Endothelial cell of umbilical vein (primary cell): Measurements from ENCODE around the gene ZNF23. TPM values are rescaled to one million over a fixed set of nuclear protein-coding genes. Genes with fewer than 3 reads are reported as not detected.

Source experiments
- BruUV-seq: library from RNA; stranded (reverse); fragments of 400-500 nt; replicated peaks from 2 replicates; lab custom pipeline; 2021; lab: Mats Ljungman, UMichigan
- CTCF ChIA-PET: fragments of 300-600, 350-600 bp; sonication (Branson Sonifier 250); formaldehyde crosslinking; loops from one replicate; lab custom pipeline; 2021; ENCODE audit warnings: antibody characterized with exemption, inconsistent platforms; lab: Charles Lee
- POLR2A ChIA-PET: fragments of 300-600, 350-600 bp; sonication (Branson Sonifier 250); formaldehyde crosslinking; loops from one replicate; lab custom pipeline; 2021; ENCODE audit warnings: antibody characterized with exemption, inconsistent platforms; lab: Charles Lee
- DNase-seq: peaks from one replicate; pipeline ENCODE4 v3.0.0-alpha.2; 2011; ENCODE audit warnings: low read depth, low spot score
- FAIRE-seq: peaks from 2 replicates; lab custom pipeline; 2011; peaks lifted over from hg19 to GRCh38; lab: Jason Lieb, UNC
- H2AFZ ChIP-seq: 2 replicates; pipeline ENCODE4 v1.6.0; 2012; ENCODE audit warnings: low read depth, low read length, control low read depth, inconsistent platforms
- H3K27ac ChIP-seq: 2 replicates; pipeline ENCODE4 v1.5.1; 2011; ENCODE audit warnings: low read depth, mild to moderate bottlenecking, control low read depth, low read length, moderate library complexity; ENCODE audit not compliant: insufficient read depth
- H3K27me3 ChIP-seq, 2 experiments: 2 replicates each; pipeline versions ENCODE4 v1.6.0 to v1.6.1; 2011; ENCODE audit warnings: low read length in 2 of 2, mixed read lengths in 1 of 2; ENCODE audit not compliant: control insufficient read depth in 2 of 2, insufficient read depth in 2 of 2
- H3K36me3 ChIP-seq, 2 experiments: 2 replicates in 1 of 2; 3 replicates in 1 of 2; pipeline ENCODE4 v1.5.1; 2011; ENCODE audit warnings: low read length in 2 of 2, mild to moderate bottlenecking in 1 of 2, moderate library complexity in 1 of 2; ENCODE audit not compliant: control insufficient read depth in 2 of 2, insufficient read depth in 2 of 2; ENCODE audit errors: extremely low read depth in 1 of 2
- H3K4me1 ChIP-seq: 3 replicates; pipeline ENCODE4 v1.5.1; 2011; ENCODE audit warnings: mild to moderate bottlenecking, low read length; ENCODE audit not compliant: control insufficient read depth, insufficient read depth; ENCODE audit errors: extremely low read depth
- H3K4me2 ChIP-seq: 2 replicates; pipeline ENCODE4 v1.6.1; 2011; ENCODE audit warnings: low read length, control low read depth, mixed read lengths; ENCODE audit not compliant: insufficient read depth
- H3K4me3 ChIP-seq, 3 experiments: fragments of 200-600 bp in 1 of 3; sonication (generic), shearing (Covaris generic) in 1 of 3; replicated peaks in 1 of 3; 2 replicates each; pipeline ENCODE4 v1.5.1; 2011 to 2016; ENCODE audit warnings: control low read depth in 3 of 3, low read length in 3 of 3, mild to moderate bottlenecking in 2 of 3, inconsistent platforms in 1 of 3, low read depth in 1 of 3, moderate library complexity in 1 of 3; ENCODE audit not compliant: insufficient read depth in 1 of 3
- H3K79me2 ChIP-seq: 2 replicates; pipeline ENCODE4 v1.6.0; 2012; ENCODE audit warnings: low read length, inconsistent platforms; ENCODE audit not compliant: control insufficient read depth, insufficient read depth
- H3K9ac ChIP-seq: replicated peaks from 2 replicates; pipeline ENCODE3; 2011; ENCODE audit warnings: low read length, control low read depth; ENCODE audit not compliant: insufficient read depth; ENCODE audit errors: extremely low read depth
- H3K9me1 ChIP-seq: replicated peaks from 3 replicates; pipeline ENCODE4 v1.6.0; 2011; ENCODE audit warnings: mild to moderate bottlenecking, low read length; ENCODE audit not compliant: control insufficient read depth, insufficient read depth; ENCODE audit errors: extremely low read depth
- H3K9me3 ChIP-seq: replicated peaks from 2 replicates; pipeline ENCODE4 v1.5.1; 2012; ENCODE audit warnings: low read length, inconsistent platforms; ENCODE audit not compliant: control insufficient read depth, insufficient read depth
- H4K20me1 ChIP-seq: replicated peaks from 2 replicates; pipeline ENCODE3; 2011; ENCODE audit warnings: mild to moderate bottlenecking, low read length; ENCODE audit not compliant: control insufficient read depth, insufficient read depth; ENCODE audit errors: extremely low read depth
- CTCF ChIP-seq, 2 donors: IDR thresholded peaks; 1 replicate in 1 of 2; 2 replicates in 1 of 2; pipeline ENCODE4 v1.5.1; 2011; ENCODE audit warnings: low read length in 2 of 2, mild to moderate bottlenecking in 2 of 2, moderate library complexity in 2 of 2, control low read depth in 1 of 2, inconsistent platforms in 1 of 2, low read depth in 1 of 2; ENCODE audit not compliant: insufficient read depth in 1 of 2; ENCODE audit errors: extremely low read depth in 1 of 2
- EZH2 ChIP-seq: IDR thresholded peaks from 2 replicates; pipeline ENCODE4 v1.6.1; 2012; ENCODE audit warnings: borderline replicate concordance, low read depth, mild to moderate bottlenecking, moderate library complexity, low read length, inconsistent platforms; ENCODE audit not compliant: severe bottlenecking
- FOS ChIP-seq: IDR thresholded peaks from 2 replicates; pipeline ENCODE4 v1.6.1; 2011; ENCODE audit warnings: mild to moderate bottlenecking, low read length, moderate library complexity, borderline replicate concordance; ENCODE audit not compliant: insufficient read depth
- GATA2 ChIP-seq: IDR thresholded peaks from 2 replicates; pipeline ENCODE4 v1.7.0; 2011; ENCODE audit warnings: low read depth, mild to moderate bottlenecking, moderate library complexity, mixed read lengths, low read length; ENCODE audit not compliant: insufficient read length, insufficient read depth
- JUN ChIP-seq: IDR thresholded peaks from 2 replicates; pipeline ENCODE4 v1.6.1; 2011; ENCODE audit warnings: borderline replicate concordance, low read depth; ENCODE audit not compliant: insufficient read length, insufficient read depth
- MYC ChIP-seq: IDR thresholded peaks from one replicate; pipeline ENCODE4 v1.6.1; 2011; ENCODE audit warnings: mild to moderate bottlenecking, low read depth, low read length
- POLR2A ChIP-seq: IDR thresholded peaks from 2 replicates; pipeline ENCODE4 v1.6.1; 2012; ENCODE audit warnings: low read depth, mild to moderate bottlenecking, control low read depth, low read length
- POLR2AphosphoS5 ChIP-seq: IDR thresholded peaks from 2 replicates; pipeline ENCODE4 v1.6.1; 2012; ENCODE audit warnings: low read depth, mild to moderate bottlenecking, control low read depth, low read length, moderate library complexity; ENCODE audit not compliant: insufficient read depth
- dilution Hi-C: fragments of 300-500 bp; cut with MboI; formaldehyde crosslinking; loops from one replicate; pipeline ENCODE4 v1.15.0; 2019; ENCODE audit warnings: low sequenced_read_pairs; ENCODE audit not compliant: extremely low pct_ligation_motif_present
- intact Hi-C: fragments of 100-400 bp; cut with micrococcal nuclease; formaldehyde crosslinking; loops from one replicate; pipeline ENCODE4 v1.10.0; 2022
- polyA plus RNA-seq, 4 experiments: library from polyadenylated mRNA; depleted of rRNA in 3 of 4; stranded (reverse) in 3 of 4; unstranded in 1 of 4; fragments of >200 nt; gene quantifications; 2 replicates each; pipeline versions ENCODE4 v1.2.1 to v1.2.3, GENCODE V29; 2011 to 2012; ENCODE audit warnings: missing spikeins in 1 of 4
- total RNA-seq: library from RNA; stranded (reverse); gene quantifications from 2 replicates; pipeline ENCODE4 v1.2.3, GENCODE V29; 2021
- TF ChIP-seq, protein P1 (sequence below): IDR thresholded peaks from 2 replicates; pipeline ENCODE4 v1.6.1; 2011; ENCODE audit not compliant: insufficient read depth, insufficient read length

ZNF23 gene
- total and polyA plus RNA-seq, 2 donors (not counting 3 experiments of a cell fraction or from before 2014, with no cell fraction given), result 2.1 to 6.4 TPM

- Histone ChIP-seq H3K9ac (no peak overlapping the region), H3K36me3 (no peaks in the 10 kb centered on the region), H3K27me3 (no peaks in the 10 kb centered on the region), H3K27ac (no peak overlapping the region), H3K9me1 (no peaks in the 10 kb centered on the region), H4K20me1 (no peaks in the 10 kb centered on the region), H3K9me3 (no peaks in the 10 kb centered on the region), H2AFZ (no peak overlapping the region), H3K79me2 (no peaks in the 10 kb centered on the region), H3K4me1 (no peaks in the 10 kb centered on the region), H3K4me2 (no peak overlapping the region), H3K4me3 (no peak overlapping the region)
- ChIA-PET CTCF (interaction anchor here (1.9 kb wide), 1 partner anchor 8 kb away, joined by 7 read pairs; no protein-coding TSS in a partner anchor), POLR2A (no interaction called here)
- BruUV-seq, result no TSS peak
- TF ChIP-seq EZH2 (no peak), POLR2AphosphoS5 (no peak), FOS (no peak), POLR2A (no peak), JUN (no peak), GATA2 (no peak), CTCF (IDR thresholded peaks at IDR 0.05; ENCODE audit: extremely low read depth in 1 of 2, insufficient read depth in 1 of 2, low read depth in 1 of 2, low read length in 2 of 2) (no peak), MYC (no peak)
- TF ChIP-seq, protein P1, sequence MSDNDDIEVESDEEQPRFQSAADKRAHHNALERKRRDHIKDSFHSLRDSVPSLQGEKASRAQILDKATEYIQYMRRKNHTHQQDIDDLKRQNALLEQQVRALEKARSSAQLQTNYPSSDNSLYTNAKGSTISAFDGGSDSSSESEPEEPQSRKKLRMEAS, result no peak
- FAIRE-seq (no peak), DNase-seq (no peak)
- dilution Hi-C loops (no loop called here), intact Hi-C loops (no loop called here)
Measured at GRCh38 chr16:71404364-71404763, 57.7 kb downstream of the ZNF23 start.
